ENCODE results near the gene TTC34.

TTC34 gene

DNA sequence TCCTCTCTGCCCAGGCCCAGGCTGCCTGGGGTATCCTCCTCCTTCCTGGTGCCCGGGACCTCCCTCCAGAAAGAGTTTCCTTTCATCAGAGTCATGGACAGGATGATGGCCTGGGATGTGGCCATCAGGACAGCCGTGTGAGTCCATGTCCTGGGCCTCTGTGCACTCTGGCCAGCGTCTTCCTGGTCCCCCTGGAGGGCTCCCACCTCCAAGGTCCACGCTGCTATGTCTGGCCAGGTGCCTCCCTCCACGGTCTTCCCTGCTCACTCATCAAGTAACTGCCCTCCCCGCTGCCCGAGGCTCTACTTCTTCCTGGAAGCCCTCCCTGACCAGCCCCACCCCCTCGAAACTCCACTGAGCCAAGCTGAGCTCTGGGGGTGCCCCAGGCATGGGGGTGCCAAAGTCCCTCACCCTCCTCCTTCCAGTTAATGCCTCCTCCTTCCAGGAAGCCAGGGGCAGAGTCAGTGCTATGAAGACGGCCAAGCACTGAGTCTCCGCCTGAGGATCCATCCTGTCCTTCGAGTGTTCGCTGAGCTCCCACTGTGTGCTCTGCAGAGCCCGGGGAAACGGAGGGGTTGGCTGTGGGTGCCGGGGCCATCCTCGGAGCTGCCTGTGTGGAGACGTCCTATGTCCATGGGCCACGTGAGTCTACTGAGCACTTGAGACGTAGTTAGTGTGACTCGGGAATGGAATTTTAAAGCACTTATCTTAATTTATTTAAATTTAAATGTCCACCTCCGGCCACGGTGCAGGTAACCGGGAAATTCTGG lies 28.5 kb upstream of the TTC34 start:
- no peaks in the 10 kb centered on the region for H3K27me3 ChIP-seq (ENCODE audit: control insufficient read depth, insufficient read depth, low read length)
- no peaks in the 10 kb centered on the region for H3K9me3 ChIP-seq (ENCODE audit: control insufficient read depth, low read length)
- H2AFZ ChIP-seq: no peak overlapping the region
- TF ChIP-seq, protein P1, sequence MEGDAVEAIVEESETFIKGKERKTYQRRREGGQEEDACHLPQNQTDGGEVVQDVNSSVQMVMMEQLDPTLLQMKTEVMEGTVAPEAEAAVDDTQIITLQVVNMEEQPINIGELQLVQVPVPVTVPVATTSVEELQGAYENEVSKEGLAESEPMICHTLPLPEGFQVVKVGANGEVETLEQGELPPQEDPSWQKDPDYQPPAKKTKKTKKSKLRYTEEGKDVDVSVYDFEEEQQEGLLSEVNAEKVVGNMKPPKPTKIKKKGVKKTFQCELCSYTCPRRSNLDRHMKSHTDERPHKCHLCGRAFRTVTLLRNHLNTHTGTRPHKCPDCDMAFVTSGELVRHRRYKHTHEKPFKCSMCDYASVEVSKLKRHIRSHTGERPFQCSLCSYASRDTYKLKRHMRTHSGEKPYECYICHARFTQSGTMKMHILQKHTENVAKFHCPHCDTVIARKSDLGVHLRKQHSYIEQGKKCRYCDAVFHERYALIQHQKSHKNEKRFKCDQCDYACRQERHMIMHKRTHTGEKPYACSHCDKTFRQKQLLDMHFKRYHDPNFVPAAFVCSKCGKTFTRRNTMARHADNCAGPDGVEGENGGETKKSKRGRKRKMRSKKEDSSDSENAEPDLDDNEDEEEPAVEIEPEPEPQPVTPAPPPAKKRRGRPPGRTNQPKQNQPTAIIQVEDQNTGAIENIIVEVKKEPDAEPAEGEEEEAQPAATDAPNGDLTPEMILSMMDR (IDR thresholded peaks at IDR 0.05): no peak
- H3K4me2 ChIP-seq (ENCODE audit: low read length): no peak overlapping the region
- no peak overlapping the region for H3K9ac ChIP-seq
- H3K4me1 ChIP-seq: no peaks in the 10 kb centered on the region
- H3K79me2 ChIP-seq: no peaks in the 10 kb centered on the region
- no peaks in the 10 kb centered on the region for H3K36me3 ChIP-seq (ENCODE audit: control insufficient read depth, insufficient read depth, low read length)
- H3K4me3 ChIP-seq (ENCODE audit: low read depth, low read length): no peak overlapping the region
- H3K27ac ChIP-seq: no peak overlapping the region

DNA sequence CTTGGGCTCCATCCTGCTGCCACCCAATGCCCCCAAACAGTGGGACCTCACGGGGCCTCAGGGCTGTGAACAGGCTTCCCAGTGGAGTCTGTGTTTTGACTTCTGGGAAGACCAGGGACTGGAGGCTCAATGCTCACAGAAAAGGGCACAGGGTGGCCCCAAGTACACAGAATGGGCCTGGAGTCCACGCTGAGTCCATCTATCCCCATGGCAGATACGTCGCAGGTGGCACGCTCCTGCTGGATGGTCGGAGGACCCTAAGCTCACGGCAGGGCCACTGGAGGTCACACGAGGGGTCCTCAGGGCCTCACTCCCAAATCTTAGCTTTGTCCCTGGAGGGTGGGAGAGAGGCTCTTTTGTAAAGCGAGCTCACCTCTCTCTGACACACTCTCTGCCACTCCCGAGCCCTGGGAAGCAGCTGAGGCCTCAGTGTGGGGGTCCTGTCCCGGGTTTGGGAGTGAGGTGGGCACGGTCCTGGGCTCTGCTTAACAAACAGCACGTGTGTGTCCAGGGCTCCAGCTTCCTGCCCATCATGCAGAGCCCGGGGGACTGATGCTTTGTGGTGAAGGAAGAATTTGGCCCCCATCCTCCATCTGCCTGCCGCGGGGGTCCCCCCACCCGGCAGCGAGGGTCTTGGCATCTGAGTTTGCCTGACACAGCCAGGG lies 27.2 kb upstream of the TTC34 start:
- H2AFZ ChIP-seq: no peak overlapping the region
- H3K4me1 ChIP-seq: no peaks in the 10 kb centered on the region
- no peak overlapping the region for H3K9ac ChIP-seq
- no peaks in the 10 kb centered on the region for H3K9me3 ChIP-seq (ENCODE audit: control insufficient read depth, low read length)
- no peak overlapping the region for H3K4me3 ChIP-seq (ENCODE audit: low read depth, low read length)
- no peak overlapping the region for H3K27ac ChIP-seq
- H3K36me3 ChIP-seq (ENCODE audit: control insufficient read depth, insufficient read depth, low read length): no peaks in the 10 kb centered on the region
- no peaks in the 10 kb centered on the region for H3K27me3 ChIP-seq (ENCODE audit: control insufficient read depth, insufficient read depth, low read length)
- no peak overlapping the region for H3K4me2 ChIP-seq (ENCODE audit: low read length)
- TF ChIP-seq, protein P1 (IDR thresholded peaks at IDR 0.05): no peak
- H3K79me2 ChIP-seq: no peaks in the 10 kb centered on the region

DNA sequence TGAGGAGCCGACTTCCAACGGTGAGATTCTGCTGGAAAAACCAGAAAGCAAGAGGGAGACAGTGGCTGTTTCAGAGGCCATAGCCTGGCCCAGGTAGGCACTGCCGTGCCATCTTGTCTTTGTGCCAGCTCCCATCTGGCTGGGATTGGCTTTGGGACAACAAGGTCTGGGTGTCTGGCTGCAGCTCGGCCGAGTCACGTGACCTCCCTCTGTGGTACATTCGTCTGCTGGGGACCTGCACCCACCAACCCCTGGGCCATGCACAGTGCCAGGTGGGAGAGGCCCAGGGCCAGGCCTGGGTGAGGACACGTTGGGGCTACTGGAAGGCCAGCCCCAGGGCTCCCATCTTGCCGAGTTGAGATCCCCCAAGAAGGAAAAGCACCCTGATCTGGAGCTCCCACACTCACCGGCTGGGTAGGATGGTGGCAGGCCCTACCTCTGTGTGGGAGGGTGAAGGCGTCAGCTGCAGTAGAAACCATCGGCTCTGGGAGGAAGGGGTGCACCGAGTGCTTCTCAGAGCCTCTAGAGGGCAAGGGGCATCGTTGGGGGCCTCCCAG lies 25.3 kb upstream of the TTC34 start:
- TF ChIP-seq, protein P1 (IDR thresholded peaks at IDR 0.05): no peak
- H3K27me3 ChIP-seq (ENCODE audit: control insufficient read depth, insufficient read depth, low read length): no peaks in the 10 kb centered on the region
- H3K36me3 ChIP-seq (ENCODE audit: control insufficient read depth, insufficient read depth, low read length): no peaks in the 10 kb centered on the region
- no peak overlapping the region for H3K27ac ChIP-seq
- no peaks in the 10 kb centered on the region for H3K9me3 ChIP-seq (ENCODE audit: control insufficient read depth, low read length)
- no peak overlapping the region for H3K9ac ChIP-seq
- H2AFZ ChIP-seq: no peak overlapping the region
- no peaks in the 10 kb centered on the region for H3K4me1 ChIP-seq
- H3K4me3 ChIP-seq (ENCODE audit: low read depth, low read length): no peak overlapping the region
- no peak overlapping the region for H3K4me2 ChIP-seq (ENCODE audit: low read length)
- no peaks in the 10 kb centered on the region for H3K79me2 ChIP-seq

DNA sequence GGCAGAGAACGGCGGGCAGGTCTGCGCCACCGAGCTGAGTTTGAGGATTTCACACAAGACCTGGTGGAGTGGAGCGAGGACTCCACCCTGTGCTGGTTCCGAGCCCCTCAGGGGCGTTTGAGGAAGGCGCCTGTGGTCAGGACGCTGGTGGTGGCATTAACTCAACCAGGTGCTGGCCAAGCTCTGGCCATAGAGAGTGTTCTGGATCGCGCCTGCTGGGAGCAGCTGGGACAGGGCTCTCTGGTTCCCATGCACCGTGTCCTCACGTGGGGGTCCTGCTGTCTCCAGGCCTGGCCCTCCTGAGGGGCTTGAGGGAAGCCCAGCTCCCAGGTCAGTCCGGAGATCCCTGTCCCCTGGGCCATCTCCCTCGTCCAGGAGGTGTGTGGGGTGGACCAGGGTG lies 24.8 kb upstream of the TTC34 start:
- no peak overlapping the region for H3K4me2 ChIP-seq (ENCODE audit: low read length)
- H3K4me3 ChIP-seq (ENCODE audit: low read depth, low read length): no peak overlapping the region
- no peaks in the 10 kb centered on the region for H3K36me3 ChIP-seq (ENCODE audit: control insufficient read depth, insufficient read depth, low read length)
- H3K9ac ChIP-seq: no peak overlapping the region
- no peaks in the 10 kb centered on the region for H3K27me3 ChIP-seq (ENCODE audit: control insufficient read depth, insufficient read depth, low read length)
- TF ChIP-seq, protein P1 (IDR thresholded peaks at IDR 0.05): no peak
- no peak overlapping the region for H2AFZ ChIP-seq
- no peaks in the 10 kb centered on the region for H3K4me1 ChIP-seq
- no peaks in the 10 kb centered on the region for H3K9me3 ChIP-seq (ENCODE audit: control insufficient read depth, low read length)
- no peaks in the 10 kb centered on the region for H3K79me2 ChIP-seq
- no peak overlapping the region for H3K27ac ChIP-seq

Measured in parathyroid adenoma (tissue), 2 donors.